ENCODE results near the gene CLDN6. TPM values are rescaled to one million over a fixed set of nuclear protein-coding genes. Genes with fewer than 3 reads are reported as not detected.

The CLDN6 gene
- total and polyA plus RNA-seq, 9 of the 15 experiments (the other 6 are each of a cell fraction or from before 2014, with no cell fraction given) = 0.22 to 0.75 (median 0.38) TPM; not detected in 3

DNA sequence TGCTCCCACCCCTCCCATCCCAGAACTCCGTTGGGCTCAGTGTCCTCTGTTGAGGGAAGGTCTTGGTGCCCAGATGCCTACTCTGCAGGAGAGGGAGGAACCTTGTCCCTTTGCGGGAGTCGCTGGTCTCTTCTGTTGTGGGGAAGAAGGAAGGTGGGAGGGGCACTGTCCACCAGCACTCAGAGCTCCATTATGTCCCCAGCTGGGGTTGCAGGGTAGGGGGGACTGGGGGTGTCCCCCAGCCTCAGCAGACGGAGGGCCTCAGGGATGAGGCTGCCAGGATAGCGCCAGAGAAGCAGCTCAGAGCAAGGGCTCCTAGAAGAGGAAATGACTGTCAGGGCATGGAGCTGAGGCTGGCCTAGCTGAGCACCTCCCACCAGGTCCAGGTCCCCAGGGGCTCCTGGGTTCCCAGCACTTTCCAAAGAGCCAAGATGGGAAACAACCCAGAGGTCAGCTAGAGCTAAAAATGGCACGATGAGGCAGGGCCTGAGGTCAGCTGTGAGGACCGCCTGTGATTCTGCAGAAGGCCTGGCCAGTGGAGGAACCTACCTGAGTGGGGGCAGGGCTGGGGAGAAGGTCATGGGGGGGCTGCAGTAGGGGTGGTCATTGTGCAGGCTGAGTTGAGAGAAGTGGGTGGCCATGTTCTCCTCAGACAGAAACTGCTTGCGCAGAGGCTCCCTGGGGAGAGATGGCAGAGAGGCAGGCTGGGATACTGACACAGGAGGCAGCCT, 4.9 kb upstream of the CLDN6 start (continued):
- TF ChIP-seq BRF1 (IDR thresholded peaks at IDR 0.05; ENCODE audit: borderline replicate concordance, extremely low read depth, insufficient read length) (no peak), KAT7 (CRISPR knock-in tag; IDR thresholded peaks at IDR 0.05; ENCODE audit: borderline replicate concordance) (peak; percentile 29; the same call in 1 of the 2 replicates), POLR2AphosphoS5 (IDR thresholded peaks at IDR 0.05; ENCODE audit: control insufficient read depth, insufficient read depth, low read depth, low read length) (peak; percentile 69), MAFG (tag; conservative IDR thresholded peaks at IDR 0.05) (no peak), HDAC2 (IDR thresholded peaks at IDR 0.05) (no peak), ESRRB (CRISPR knock-in tag; IDR thresholded peaks at IDR 0.05; ENCODE audit: borderline replicate concordance) (no peak), ETV5 (CRISPR knock-in tag; IDR thresholded peaks at IDR 0.05; ENCODE audit: low read depth) (0 out of 2 replicates have a peak, but pooled peaks have one; percentile 11), TRIM28 (IDR thresholded peaks at IDR 0.05) (no peak), HDAC8 (tag; IDR thresholded peaks at IDR 0.05) (no peak), HMGN3 (IDR thresholded peaks at IDR 0.05; ENCODE audit: borderline replicate concordance, extremely low read depth, insufficient read length, low read depth, low read length) (no peak), MTA2 (IDR thresholded peaks at IDR 0.05; ENCODE audit: low read depth) (no peak), HNRNPL (IDR thresholded peaks at IDR 0.05; ENCODE audit: low read depth, low read length) (no peak), NCOR1 (IDR thresholded peaks at IDR 0.05) (0 out of 2 replicates have a peak, but pooled peaks have one; percentile 2), CLOCK (CRISPR knock-in tag; IDR thresholded peaks at IDR 0.05; ENCODE audit: borderline replicate concordance) (no peak), GATA2 (CRISPR knock-in tag; IDR thresholded peaks at IDR 0.05) (no peak), TAF1 (IDR thresholded peaks at IDR 0.05; ENCODE audit: control insufficient read depth, extremely low read depth, insufficient read depth, low read length, severe bottlenecking) (no peak), ZNF347 (CRISPR knock-in tag; IDR thresholded peaks at IDR 0.05; ENCODE audit: low read depth) (no peak), HCFC1 (IDR thresholded peaks at IDR 0.05; ENCODE audit: low read depth, low read length) (no peak)
- TF ChIP-seq, protein P1, sequence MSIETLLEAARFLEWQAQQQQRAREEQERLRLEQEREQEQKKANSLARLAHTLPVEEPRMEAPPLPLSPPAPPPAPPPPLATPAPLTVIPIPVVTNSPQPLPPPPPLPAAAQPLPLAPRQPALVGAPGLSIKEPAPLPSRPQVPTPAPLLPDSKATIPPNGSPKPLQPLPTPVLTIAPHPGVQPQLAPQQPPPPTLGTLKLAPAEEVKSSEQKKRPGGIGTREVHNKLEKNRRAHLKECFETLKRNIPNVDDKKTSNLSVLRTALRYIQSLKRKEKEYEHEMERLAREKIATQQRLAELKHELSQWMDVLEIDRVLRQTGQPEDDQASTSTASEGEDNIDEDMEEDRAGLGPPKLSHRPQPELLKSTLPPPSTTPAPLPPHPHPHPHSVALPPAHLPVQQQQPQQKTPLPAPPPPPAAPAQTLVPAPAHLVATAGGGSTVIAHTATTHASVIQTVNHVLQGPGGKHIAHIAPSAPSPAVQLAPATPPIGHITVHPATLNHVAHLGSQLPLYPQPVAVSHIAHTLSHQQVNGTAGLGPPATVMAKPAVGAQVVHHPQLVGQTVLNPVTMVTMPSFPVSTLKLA (conservative IDR thresholded peaks at IDR 0.05) = no peak
- TF ChIP-seq, protein P2, sequence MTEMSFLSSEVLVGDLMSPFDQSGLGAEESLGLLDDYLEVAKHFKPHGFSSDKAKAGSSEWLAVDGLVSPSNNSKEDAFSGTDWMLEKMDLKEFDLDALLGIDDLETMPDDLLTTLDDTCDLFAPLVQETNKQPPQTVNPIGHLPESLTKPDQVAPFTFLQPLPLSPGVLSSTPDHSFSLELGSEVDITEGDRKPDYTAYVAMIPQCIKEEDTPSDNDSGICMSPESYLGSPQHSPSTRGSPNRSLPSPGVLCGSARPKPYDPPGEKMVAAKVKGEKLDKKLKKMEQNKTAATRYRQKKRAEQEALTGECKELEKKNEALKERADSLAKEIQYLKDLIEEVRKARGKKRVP (CRISPR knock-in tag; IDR thresholded peaks at IDR 0.05) = no peak
- TF ChIP-seq, protein P3, sequence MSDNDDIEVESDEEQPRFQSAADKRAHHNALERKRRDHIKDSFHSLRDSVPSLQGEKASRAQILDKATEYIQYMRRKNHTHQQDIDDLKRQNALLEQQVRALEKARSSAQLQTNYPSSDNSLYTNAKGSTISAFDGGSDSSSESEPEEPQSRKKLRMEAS (CRISPR knock-in tag; IDR thresholded peaks at IDR 0.05) = no peak
- TF ChIP-seq, protein P4, sequence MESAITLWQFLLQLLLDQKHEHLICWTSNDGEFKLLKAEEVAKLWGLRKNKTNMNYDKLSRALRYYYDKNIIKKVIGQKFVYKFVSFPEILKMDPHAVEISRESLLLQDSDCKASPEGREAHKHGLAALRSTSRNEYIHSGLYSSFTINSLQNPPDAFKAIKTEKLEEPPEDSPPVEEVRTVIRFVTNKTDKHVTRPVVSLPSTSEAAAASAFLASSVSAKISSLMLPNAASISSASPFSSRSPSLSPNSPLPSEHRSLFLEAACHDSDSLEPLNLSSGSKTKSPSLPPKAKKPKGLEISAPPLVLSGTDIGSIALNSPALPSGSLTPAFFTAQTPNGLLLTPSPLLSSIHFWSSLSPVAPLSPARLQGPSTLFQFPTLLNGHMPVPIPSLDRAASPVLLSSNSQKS (CRISPR knock-in tag; IDR thresholded peaks at IDR 0.05) = no peak

All from K562 (cell line).